Placental epithelial cell (primary cell): ENCODE results near the gene NUDT15. TPM values are rescaled to one million over a fixed set of nuclear protein-coding genes. Genes with fewer than 3 reads are reported as not detected.

Source experiments
- total RNA-seq: library from RNA; depleted of rRNA; stranded (reverse); fragments of >200 nt; gene quantifications from 2 replicates; pipeline ENCODE4 v1.2.3, GENCODE V29; 2012

Gene NUDT15
- 7.1 and 22.2 TPM in 2 replicates for total RNA-seq

DNA sequence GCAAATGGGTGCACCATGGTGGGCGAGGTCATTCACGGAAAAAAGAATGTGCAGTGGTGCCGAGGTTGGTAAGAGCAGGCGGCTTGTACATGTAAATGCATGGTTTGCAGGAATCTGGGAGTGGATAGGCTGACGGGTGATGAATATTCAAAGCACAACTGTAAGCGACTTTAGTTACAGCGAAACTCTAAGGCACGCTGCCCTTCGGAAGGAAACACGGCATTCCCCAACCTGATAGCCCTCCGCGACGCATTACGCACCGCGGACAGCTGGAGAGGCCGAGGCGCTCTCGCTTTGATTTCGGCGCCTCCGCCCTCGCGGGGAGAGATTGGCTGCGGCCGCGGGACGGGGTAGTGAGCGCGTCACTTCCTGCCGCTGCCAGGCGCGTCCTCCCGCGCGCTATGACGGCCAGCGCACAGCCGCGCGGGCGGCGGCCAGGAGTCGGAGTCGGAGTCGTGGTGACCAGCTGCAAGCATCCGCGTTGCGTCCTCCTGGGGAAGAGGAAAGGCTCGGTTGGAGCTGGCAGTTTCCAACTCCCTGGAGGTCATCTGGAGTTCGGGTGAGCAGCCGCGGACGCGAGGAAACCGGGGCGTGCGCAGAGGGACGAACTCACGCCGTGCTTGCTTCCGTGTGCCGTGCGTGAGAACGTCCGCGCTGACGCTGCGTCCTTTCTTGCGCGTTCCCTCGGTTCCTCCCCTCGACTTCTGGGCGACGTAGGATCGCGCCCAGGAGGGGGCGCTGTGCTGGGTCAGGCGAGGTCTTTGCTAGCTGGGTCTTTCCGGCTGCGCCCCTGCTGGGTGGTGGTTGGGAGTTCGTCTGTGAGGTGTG lies at the start of gene NUDT15:
NUDT15 (plus strand) TSS at position 381 of the 828 bp plus-strand sequence; CDS start at position 402, 21 bp downstream.

GRCh38 chr13:48001114-48001881 lies 36.2 kb upstream of the NUDT15 start, which contains the start of gene SUCLA2:
SUCLA2 (minus strand) TSS chr13:48001273; CDS start chr13:48001269, 4 bp downstream.

DNA sequence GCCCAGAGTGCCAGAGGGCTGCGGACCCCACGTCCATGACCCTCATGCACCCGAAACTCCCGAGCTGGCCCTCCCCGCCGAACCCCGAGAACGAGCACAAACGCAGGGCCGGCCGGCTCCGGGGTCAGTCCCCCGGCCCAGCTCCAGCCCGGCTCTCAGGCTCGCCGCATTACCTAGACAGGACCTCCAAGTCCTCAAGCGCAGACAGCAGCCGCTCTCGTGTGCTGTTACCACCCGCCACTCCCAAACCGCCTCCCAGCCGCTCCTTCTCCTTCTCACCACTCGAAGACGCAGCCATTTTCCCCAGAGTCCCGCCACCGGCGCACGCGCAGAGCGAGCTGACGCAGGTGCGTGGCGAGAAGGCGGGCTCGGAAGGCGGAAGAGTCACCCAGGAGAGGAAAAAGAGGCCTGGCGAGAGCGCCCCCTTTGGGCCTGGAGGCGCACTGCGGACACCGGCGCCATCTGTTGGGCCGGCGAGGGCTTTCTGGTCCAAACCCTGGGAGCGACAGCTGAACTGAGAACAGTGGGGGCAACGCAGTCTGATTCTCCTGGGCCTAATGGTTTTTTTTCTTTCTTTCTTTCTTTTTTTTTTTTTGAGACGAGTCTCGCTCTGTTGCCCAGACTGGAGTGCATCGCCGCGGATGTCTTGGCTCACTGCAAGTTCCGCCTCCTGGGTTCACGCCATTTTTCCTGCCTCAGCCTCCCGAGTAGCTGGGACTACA lies 57.4 kb downstream of the NUDT15 start, which contains the start of gene MED4:
MED4 (minus strand) TSS at position 324 of the 722 bp plus-strand sequence; CDS start at position 298, 26 bp downstream.

Other genes starting within 250 kb of the NUDT15 start
- 34.9 and 49.8 TPM in 2 replicates for gene SUCLA2, start 36.5 kb upstream of the NUDT15 start, total RNA-seq
- 18.3 and 26.7 TPM in 2 replicates for gene MED4, start 57.4 kb downstream of the NUDT15 start, total RNA-seq
- 93.4 and 103 TPM in 2 replicates for gene ITM2B, start 195.5 kb downstream of the NUDT15 start, total RNA-seq